Measurements from ENCODE around the gene LTBR.

The LTBR gene

GRCh38 chr12:6368906-6369525, 14.9 kb upstream of the LTBR start:
- no peak for DNase-seq (ENCODE audit: low read depth)

- DNase-seq (ENCODE audit: low read depth) = no peak
Measured at GRCh38 chr12:6369916-6370575, 13.9 kb upstream of the LTBR start.

GRCh38 chr12:6370576-6370935, 13.4 kb upstream of the LTBR start:
- no peak for DNase-seq (ENCODE audit: low read depth)

GRCh38 chr12:6370994-6371754, 12.8 kb upstream of the LTBR start:
- no peak for DNase-seq (ENCODE audit: low read depth)

GRCh38 chr12:6372403-6373003, 11.5 kb upstream of the LTBR start:
- no peak for DNase-seq (ENCODE audit: low read depth)

- no peak for DNase-seq (ENCODE audit: low read depth)
Measured at GRCh38 chr12:6373022-6373787, 10.8 kb upstream of the LTBR start.

- DNase-seq (ENCODE audit: low read depth) = no peak
Measured at GRCh38 chr12:6374028-6374785, 9.8 kb upstream of the LTBR start.

- DNase-seq (ENCODE audit: low read depth) = no peak
Measured at GRCh38 chr12:6374786-6375160, 9.2 kb upstream of the LTBR start.

GRCh38 chr12:6375269-6376078, 8.5 kb upstream of the LTBR start, which contains the start of gene SCNN1A:
Gene SCNN1A, minus strand, starts transcription at chr12:6375563. Its CDS starts 780 bp downstream, at chr12:6374783.
- no peak for DNase-seq (ENCODE audit: low read depth)

- DNase-seq (ENCODE audit: low read depth) = no peak
Measured at GRCh38 chr12:6376079-6376869, 7.7 kb upstream of the LTBR start.

- DNase-seq (ENCODE audit: low read depth) = no peak
Measured at GRCh38 chr12:6376870-6377666, 6.9 kb upstream of the LTBR start.

- DNase-seq (ENCODE audit: low read depth) = no peak
Measured at GRCh38 chr12:6377667-6377994, 6.3 kb upstream of the LTBR start.

- no peak for DNase-seq (ENCODE audit: low read depth)
Measured at GRCh38 chr12:6378709-6379472, 5.1 kb upstream of the LTBR start.

- no peak for DNase-seq (ENCODE audit: low read depth)
Measured at GRCh38 chr12:6380141-6381121, 3.5 kb upstream of the LTBR start.

GRCh38 chr12:6382371-6382770, 1.6 kb upstream of the LTBR start:
- DNase-seq (ENCODE audit: low read depth) = no peak

GRCh38 chr12:6382982-6383381, 980 bp upstream of the LTBR start:
- DNase-seq (ENCODE audit: low read depth) = no peak

Measured in stimulated activated CD8-positive, alpha-beta memory T cell treated with anti-CD3 and anti-CD28 coated beads, Interleukin-7, amount 100 ng/mL, for 24 hours (primary cell).